HG03060 (cell line): ENCODE data around the gene SHC2.

Source experiments
- ATAC-seq: cut with Tn5 transposase; IDR thresholded peaks from one replicate; pipeline ENCODE4 v1.9.1; 2021; ENCODE audit warnings: low read depth, moderate number of reproducible peaks; ENCODE audit not compliant: unreplicated experiment

SHC2 gene

GRCh38 chr19:376111-376470 is 84.7 kb downstream of the SHC2 start:
- ATAC-seq = no peak

GRCh38 chr19:375395-376110 is 85.3 kb downstream of the SHC2 start:
- no peak for ATAC-seq

- no peak for ATAC-seq
Observed at GRCh38 chr19:374886-375235, 86.0 kb downstream of the SHC2 start.

DNA sequence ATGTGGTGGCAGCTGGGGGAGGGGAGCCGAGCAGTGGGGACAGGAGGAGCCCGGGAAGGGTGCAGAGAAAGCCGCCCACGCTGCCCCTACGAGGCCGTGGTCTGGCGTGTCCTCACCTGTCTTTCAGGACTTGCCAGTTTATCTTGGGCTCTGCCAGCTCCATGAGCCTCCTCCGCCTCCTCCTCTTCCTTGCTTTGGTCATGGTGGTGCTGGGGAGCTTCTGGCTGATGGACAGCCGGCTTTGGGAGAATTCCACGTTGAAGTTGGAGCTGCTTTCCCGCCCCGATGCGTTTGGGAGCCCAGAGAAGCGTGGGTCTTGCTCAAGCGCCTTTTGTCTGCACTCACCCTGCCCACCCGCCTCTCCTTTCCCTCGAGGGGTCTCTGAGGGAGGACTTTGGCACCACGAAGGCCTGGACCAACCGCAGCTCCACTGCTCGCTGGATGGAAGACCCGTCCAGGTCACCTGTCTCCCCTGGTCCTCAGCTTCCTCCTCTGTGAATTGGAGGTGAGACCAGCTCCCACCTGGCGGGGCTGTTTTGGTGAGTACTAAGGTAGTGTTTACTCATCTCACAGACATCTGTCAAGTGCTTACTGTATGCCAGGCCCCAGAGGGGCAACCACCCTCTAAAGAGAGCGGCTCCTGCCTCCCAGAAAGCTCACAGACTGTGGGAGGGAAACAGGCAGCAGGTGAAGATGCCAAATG is 86.5 kb downstream of the SHC2 start:
- no peak for ATAC-seq

DNA sequence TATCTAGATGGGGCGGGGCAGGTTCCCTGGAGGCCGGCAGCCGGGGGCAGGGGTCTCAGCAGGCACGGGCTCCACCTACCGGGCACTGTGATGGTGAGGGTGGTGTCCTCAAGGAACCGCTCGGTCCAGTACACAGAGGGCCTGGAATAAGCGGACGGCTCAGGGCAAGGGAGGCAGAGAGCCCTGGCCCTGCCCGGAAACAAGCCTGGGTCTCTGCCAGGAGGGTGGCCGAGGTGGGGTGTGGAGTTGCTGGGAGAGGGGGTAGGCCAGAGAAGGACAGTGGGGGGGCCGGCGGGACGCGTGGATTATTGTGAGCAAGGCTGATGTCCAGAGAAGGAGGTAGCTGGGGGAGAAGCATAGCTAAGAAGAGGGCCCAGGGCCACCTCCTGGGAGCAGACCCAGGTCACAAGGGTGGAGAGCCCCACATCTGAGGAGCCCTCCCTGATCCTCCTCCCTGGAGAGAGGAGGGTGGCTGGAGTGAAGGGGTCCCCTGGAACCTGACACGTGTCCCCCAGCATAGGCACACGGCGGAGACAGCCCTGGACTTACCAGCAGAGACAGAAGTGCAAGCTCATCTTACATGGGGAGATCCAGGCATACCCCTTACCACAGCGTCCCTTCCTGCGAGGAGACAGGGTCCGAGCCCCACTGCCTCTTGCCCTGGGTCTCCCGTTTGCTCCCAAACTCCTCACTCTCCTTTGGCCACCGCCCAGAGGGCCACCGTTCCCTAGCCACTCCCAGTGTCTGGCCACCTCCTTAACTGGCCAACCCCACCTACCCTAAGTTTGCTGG is 87.2 kb downstream of the SHC2 start:
- no peak for ATAC-seq

GRCh38 chr19:372306-372890 is 88.4 kb downstream of the SHC2 start:
- no peak for ATAC-seq

DNA sequence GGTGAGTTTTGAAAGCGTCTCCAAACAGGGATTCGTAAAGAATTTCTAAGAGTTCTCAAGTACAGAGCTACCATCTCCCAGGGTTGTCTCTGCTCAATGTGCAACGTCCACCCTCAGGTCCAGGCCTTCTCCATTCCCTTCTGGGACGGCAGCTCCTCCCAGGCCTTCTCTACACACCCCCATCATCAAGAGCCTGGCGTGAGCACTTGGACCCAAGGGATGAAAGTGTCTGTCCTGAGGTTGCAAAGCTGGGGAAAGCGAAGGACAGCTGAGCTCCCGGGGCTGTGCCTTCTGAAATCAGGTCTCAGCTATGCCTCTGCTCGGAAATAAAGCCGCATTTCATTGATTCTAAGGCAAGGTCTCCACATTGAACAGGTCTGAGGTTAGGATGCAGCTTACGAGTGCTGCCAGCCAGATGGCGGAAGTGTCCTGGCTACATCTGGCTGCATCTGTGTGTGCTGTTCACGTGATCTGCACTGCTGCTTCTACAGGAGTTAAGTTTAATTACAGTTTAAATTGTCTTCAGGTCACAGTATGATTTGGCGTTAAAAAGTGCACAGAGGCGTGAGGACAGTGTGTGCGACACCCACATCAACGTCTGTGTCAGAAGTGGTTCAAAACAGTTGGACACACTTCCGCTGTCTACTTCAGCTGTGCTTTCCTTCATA is 89.2 kb downstream of the SHC2 start:
- no peak for ATAC-seq

GRCh38 chr19:370641-371330 is 90.0 kb downstream of the SHC2 start:
- no peak for ATAC-seq

DNA sequence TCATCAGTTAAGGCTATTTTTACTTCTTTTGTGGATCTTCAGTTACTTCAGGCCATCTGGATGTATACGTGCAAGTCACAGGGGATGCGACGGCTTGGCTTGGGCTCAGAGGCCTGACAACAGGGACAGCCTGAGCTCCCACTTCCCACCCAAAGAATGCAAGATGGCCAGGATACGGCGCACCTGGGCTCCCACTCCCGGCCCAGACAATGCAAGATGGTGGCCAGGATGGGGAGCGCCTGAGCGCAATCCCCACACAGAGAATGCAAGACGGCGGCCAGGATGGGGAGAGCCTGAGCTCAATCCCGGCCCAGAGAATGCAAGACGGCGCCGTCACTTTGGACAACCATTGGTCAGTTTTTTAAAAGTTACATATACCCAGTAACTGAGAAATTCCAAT is 91.0 kb downstream of the SHC2 start:
- no peak for ATAC-seq

- ATAC-seq = no peak
Observed at GRCh38 chr19:369256-369655, 91.6 kb downstream of the SHC2 start.

GRCh38 chr19:368630-369024 is 92.2 kb downstream of the SHC2 start:
- no peak for ATAC-seq

- ATAC-seq = no peak
Observed at GRCh38 chr19:367963-368629, 92.7 kb downstream of the SHC2 start.

DNA sequence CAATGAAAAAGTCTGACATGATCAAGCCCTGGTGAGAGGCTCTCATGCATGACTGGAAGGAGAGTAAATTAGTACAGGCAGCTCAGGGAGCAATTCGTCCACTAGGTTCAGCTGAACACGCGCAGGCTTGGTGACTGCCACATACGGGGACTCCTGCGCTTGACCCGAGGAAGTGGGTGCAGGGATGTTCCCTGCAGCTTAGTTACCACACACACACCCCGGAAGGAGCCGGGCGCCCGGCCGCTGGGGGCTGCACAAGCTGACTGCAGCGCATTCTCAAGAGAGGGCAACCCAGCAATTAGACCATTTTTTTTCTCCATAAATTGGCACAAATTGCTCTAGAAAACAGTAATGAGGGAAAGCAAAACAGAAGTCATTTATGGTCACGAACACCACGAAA is 93.3 kb downstream of the SHC2 start:
- ATAC-seq = no peak

DNA sequence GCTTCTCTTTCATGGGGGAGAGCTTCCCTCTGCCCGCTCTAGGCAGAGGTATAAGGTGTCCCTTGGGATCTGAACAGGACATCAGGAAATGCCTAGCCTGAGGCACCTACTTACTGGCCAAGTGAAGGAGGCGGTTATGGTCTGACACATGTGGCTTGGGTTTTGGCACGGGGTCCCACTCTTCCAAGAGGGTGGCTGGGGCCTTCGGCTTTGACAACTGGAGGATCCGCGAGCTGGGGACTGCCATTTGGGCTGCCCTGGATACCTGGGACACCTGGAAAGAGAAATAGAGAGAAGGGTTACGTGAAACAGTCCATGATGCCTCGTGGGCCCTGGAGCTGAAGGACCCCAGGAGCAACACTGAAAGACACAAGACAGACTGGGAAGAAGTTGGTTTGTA is 93.9 kb downstream of the SHC2 start:
- ATAC-seq = no peak
